NT2/D1 (cell line): ENCODE measurements around the gene STK38.

Source experiments
- SUZ12 ChIP-seq: IDR thresholded peaks from 2 replicates; pipeline ENCODE4 v1.6.1; 2011; ENCODE audit not compliant: insufficient read length, insufficient read depth; ENCODE audit errors: extremely low read depth
- YY1 ChIP-seq: IDR thresholded peaks from 2 replicates; pipeline ENCODE4 v1.6.1; 2011; ENCODE audit not compliant: insufficient read length, insufficient read depth
- ZNF274 ChIP-seq: IDR thresholded peaks from 2 replicates; pipeline ENCODE4 v1.6.1; 2011; ENCODE audit warnings: mild to moderate bottlenecking, low read depth, low read length

DNA sequence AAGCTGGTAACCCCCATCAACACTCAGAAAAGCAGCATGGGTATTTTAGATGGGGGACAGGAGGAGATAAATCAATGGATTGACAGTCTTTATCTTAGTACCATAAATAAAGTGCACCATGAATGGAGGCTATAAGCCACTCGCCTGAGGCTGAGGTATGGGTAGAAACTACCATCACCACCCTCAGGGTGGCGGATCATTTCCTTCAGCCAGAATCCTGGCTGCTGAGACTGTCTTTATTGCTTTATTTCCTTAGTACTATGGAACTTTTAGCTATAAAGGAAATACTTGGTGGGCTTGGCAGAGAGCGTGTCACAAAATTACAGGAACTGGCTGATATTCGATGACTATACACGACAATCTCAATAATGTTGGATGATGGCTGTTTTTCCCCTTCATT lies 52.2 kb downstream of the STK38 start:
- TF ChIP-seq YY1 = no peak
- no peak for TF ChIP-seq ZNF274
- no peak for TF ChIP-seq SUZ12
